IMR-90 (cell line): ENCODE measurements around the gene GPRC5D. TPM values are rescaled to one million over a fixed set of nuclear protein-coding genes. Genes with fewer than 3 reads are reported as not detected.

Source experiments
- ATAC-seq: fragments of 200-7000 bp; cut with Tn5 transposase; 2 replicates; pipeline ENCODE4 v1.9.1; 2020; ENCODE audit warnings: low read depth, mild to moderate bottlenecking, moderate library complexity
- BruUV-seq: library from RNA; stranded (reverse); fragments of 400-500 nt; replicated peaks from 2 replicates; lab custom pipeline; 2021; lab: Mats Ljungman, UMichigan
- CTCF ChIA-PET: fragments of 300-600 bp; formaldehyde crosslinking; extraction: SDS; loops from one replicate; lab custom pipeline; 2021; ENCODE audit warnings: antibody characterized with exemption; lab: Yijun Ruan, JAX
- POLR2A ChIA-PET: fragments of 300-600 bp; sonication (Branson Sonifier 250); formaldehyde crosslinking; loops from one replicate; lab custom pipeline; 2022; ENCODE audit warnings: antibody characterized with exemption; ENCODE audit not compliant: unreplicated experiment; lab: Charles Lee
- DNase-seq: peaks from one replicate; pipeline ENCODE4 v3.0.0; 2013
- H2AFZ ChIP-seq: replicated peaks from 2 replicates; pipeline ENCODE3; 2013; ENCODE audit warnings: low read length, mild to moderate bottlenecking; ENCODE audit not compliant: poor library complexity
- H2AK5ac ChIP-seq: 2 replicates; pipeline ENCODE4 v1.6.1; 2013; ENCODE audit warnings: low read depth, low read length, inconsistent platforms
- H2AK9ac ChIP-seq: replicated peaks from 2 replicates; pipeline ENCODE3; 2013; ENCODE audit warnings: mild to moderate bottlenecking, low read depth, low read length, moderate library complexity; ENCODE audit not compliant: poor library complexity
- H2BK120ac ChIP-seq: 2 replicates; pipeline ENCODE4 v1.6.1; 2013; ENCODE audit warnings: low read depth, low read length, inconsistent platforms
- H2BK15ac ChIP-seq: 3 replicates; pipeline ENCODE4 v1.6.1; 2013; ENCODE audit warnings: low read depth, low read length, inconsistent platforms
- H2BK20ac ChIP-seq: 2 replicates; pipeline ENCODE4 v1.6.1; 2013; ENCODE audit warnings: low read depth, mild to moderate bottlenecking, inconsistent platforms, low read length, moderate library complexity
- H2BK5ac ChIP-seq: 2 replicates; pipeline ENCODE4 v1.6.1; 2013; ENCODE audit warnings: mild to moderate bottlenecking, low read depth, low read length, inconsistent platforms; ENCODE audit not compliant: poor library complexity, severe bottlenecking
- H3K14ac ChIP-seq: replicated peaks from 2 replicates; pipeline ENCODE4 v1.6.1; 2013; ENCODE audit warnings: low read depth, low read length, inconsistent platforms
- H3K18ac ChIP-seq: 2 replicates; pipeline ENCODE4 v1.6.1; 2013; ENCODE audit warnings: low read depth, low read length, control low read depth
- H3K23ac ChIP-seq: 2 replicates; pipeline ENCODE4 v1.6.1; 2013; ENCODE audit warnings: low read depth, low read length, inconsistent platforms
- H3K27ac ChIP-seq: 2 replicates; pipeline ENCODE4 v1.5.1; 2013; ENCODE audit warnings: mild to moderate bottlenecking, control low read depth, low read length; ENCODE audit not compliant: insufficient read depth
- H3K27me3 ChIP-seq: 2 replicates; pipeline ENCODE4 v1.6.1; 2013; ENCODE audit warnings: low read length; ENCODE audit not compliant: control insufficient read depth, insufficient read depth
- H3K36me3 ChIP-seq: 2 replicates; pipeline ENCODE4 v1.6.1; 2013; ENCODE audit warnings: low read length, mixed read lengths; ENCODE audit not compliant: control insufficient read depth, insufficient read depth
- H3K4ac ChIP-seq: 2 replicates; pipeline ENCODE4 v1.6.1; 2013; ENCODE audit warnings: low read depth, low read length, inconsistent platforms
- H3K4me1 ChIP-seq: 2 replicates; pipeline ENCODE4 v1.6.1; 2013; ENCODE audit warnings: low read length, mixed read lengths; ENCODE audit not compliant: control insufficient read depth, insufficient read depth
- H3K4me2 ChIP-seq: 2 replicates; pipeline ENCODE4 v1.6.1; 2013; ENCODE audit warnings: low read depth, mild to moderate bottlenecking, control low read depth, low read length, moderate library complexity
- H3K4me3 ChIP-seq: 2 replicates; pipeline ENCODE4 v1.5.1; 2013; ENCODE audit warnings: low read depth, mild to moderate bottlenecking, control low read depth, low read length, moderate library complexity; ENCODE audit not compliant: insufficient read depth
- H3K56ac ChIP-seq: 2 replicates; pipeline ENCODE4 v1.6.1; 2013; ENCODE audit warnings: low read length, inconsistent platforms; ENCODE audit not compliant: insufficient read depth; ENCODE audit errors: extremely low read depth
- H3K79me1 ChIP-seq, 2 experiments: 2 replicates each; pipeline ENCODE4 v1.6.1; 2013; ENCODE audit warnings: low read length in 2 of 2, inconsistent platforms in 1 of 2, low read depth in 1 of 2
- H3K9ac ChIP-seq: 2 replicates; pipeline ENCODE4 v1.6.1; 2013; ENCODE audit warnings: low read depth, low read length, control low read depth
- H3K9me1 ChIP-seq: 2 replicates; pipeline ENCODE4 v1.6.1; 2013; ENCODE audit warnings: low read length, inconsistent platforms; ENCODE audit not compliant: insufficient read depth
- H3K9me3 ChIP-seq: 2 replicates; pipeline ENCODE4 v1.6.1; 2013; ENCODE audit warnings: low read length; ENCODE audit not compliant: control insufficient read depth, insufficient read depth
- H4K20me1 ChIP-seq: 2 replicates; pipeline ENCODE4 v1.6.1; 2013; ENCODE audit warnings: low read length, inconsistent platforms; ENCODE audit not compliant: insufficient read depth
- H4K5ac ChIP-seq: 2 replicates; pipeline ENCODE4 v1.6.1; 2013; ENCODE audit warnings: mild to moderate bottlenecking, low read depth, low read length, control low read depth
- H4K8ac ChIP-seq, 2 experiments: 2 replicates each; pipeline ENCODE4 v1.6.1; 2013; ENCODE audit warnings: low read depth in 2 of 2, low read length in 2 of 2, control low read depth in 1 of 2, inconsistent platforms in 1 of 2
- H4K91ac ChIP-seq: 2 replicates; pipeline ENCODE4 v1.6.1; 2013; ENCODE audit warnings: low read depth, low read length, inconsistent platforms; ENCODE audit not compliant: insufficient read depth
- BHLHE40 ChIP-seq: fragments of 150-350 bp; IDR thresholded peaks from 2 replicates; pipeline ENCODE4 v1.6.1; 2016; ENCODE audit warnings: mild to moderate bottlenecking, low read depth, low read length
- CEBPB ChIP-seq: IDR thresholded peaks from 2 replicates; pipeline ENCODE4 v1.6.1; 2012; ENCODE audit warnings: low read depth, low read length, improper control_type of control experiment
- CHD1 ChIP-seq: IDR thresholded peaks from 2 replicates; pipeline ENCODE4 v1.6.1; 2012; ENCODE audit warnings: low read depth, low read length, improper control_type of control experiment
- ELK1 ChIP-seq: fragments of 150-350 bp; IDR thresholded peaks from 2 replicates; pipeline ENCODE4 v1.6.1; 2016; ENCODE audit warnings: low read depth, mild to moderate bottlenecking, low read length, moderate library complexity, borderline replicate concordance
- RAD21 ChIP-seq: IDR thresholded peaks from 2 replicates; pipeline ENCODE4 v1.6.1; 2012; ENCODE audit warnings: low read length, improper control_type of control experiment
- RFX5 ChIP-seq: IDR thresholded peaks from 2 replicates; pipeline ENCODE4 v1.8.0; 2012; ENCODE audit warnings: low read depth, mild to moderate bottlenecking, low read length, moderate library complexity
- WGBS, 2 experiments: methylation state at CpG; one replicate each; pipeline versions ENCODE4 v1.1.5 to v1.1.7; 2013; ENCODE audit warnings: missing lambda C conversion rate in 2 of 2; ENCODE audit not compliant: insufficient read length in 1 of 2; ENCODE audit errors: extremely low coverage in 2 of 2; 5-methylcytosine and 5-hydroxymethylcytosine counted together
- dilution Hi-C: fragments of 300-500 bp; cut with HindIII; formaldehyde crosslinking; loops from one replicate; pipeline ENCODE4 v1.14.3; 2018; ENCODE audit warnings: low sequenced_read_pairs; ENCODE audit not compliant: unreplicated experiment
- in situ Hi-C: fragments of 300-500 bp; cut with MboI; formaldehyde crosslinking; loops from 3 replicates; pipeline ENCODE4 v1.14.3; 2019; ENCODE audit warnings: low sequenced_read_pairs, inconsistent platforms, mixed read lengths
- intact Hi-C: fragments of 100-400 bp; cut with micrococcal nuclease; formaldehyde crosslinking; loops from 2 replicates; pipeline ENCODE4 v1.10.0; 2022
- polyA plus RNA-seq, 3 experiments: library from polyadenylated mRNA; depleted of rRNA; stranded (reverse); fragments of >200 nt; gene quantifications; 2 replicates each; pipeline ENCODE4 v1.2.3, GENCODE V29; 2012; ENCODE audit warnings: low replicate concordance in 1 of 3
- total RNA-seq: library from RNA; depleted of rRNA; stranded (reverse); fragments of >200 nt; gene quantifications from 2 replicates; pipeline ENCODE4 v1.2.3, GENCODE V29; 2012

GPRC5D gene
- total and polyA plus RNA-seq, 2 of the 4 experiments (the other 2 are of a cell fraction): not detected

GRCh38 chr12:12922978-12923377 is 29.0 kb downstream of the GPRC5D start:
- Histone ChIP-seq H3K9me1 (peaks cover 12% of the 10 kb centered on the region; the same call in 1 of the 2 replicates), H2AFZ (no peak overlapping the region), H4K91ac (no peak overlapping the region), H3K36me3 (peaks cover 11% of the 10 kb centered on the region), H2AK5ac (no peak overlapping the region), H4K5ac (no peak overlapping the region), H3K9ac (no peak overlapping the region), H3K27ac (no peak overlapping the region), H3K56ac (no peak overlapping the region), H3K14ac (no peak overlapping the region), H3K4me2 (no peak overlapping the region), H3K4ac (no peak overlapping the region), H3K4me1 (no peaks in the 10 kb centered on the region), H4K8ac (no peak overlapping the region), H2AK9ac (no peak overlapping the region), H3K27me3 (no peaks in the 10 kb centered on the region), H3K4me3 (no peak overlapping the region), H2BK120ac (no peak overlapping the region), H3K79me1 (peaks cover 9 to 13% of the 10 kb centered on the region in 2 experiments), H3K18ac (no peak overlapping the region), H2BK20ac (no peak overlapping the region), H3K23ac (no peak overlapping the region), H2BK5ac (no peak overlapping the region), H3K9me3 (no peaks in the 10 kb centered on the region), H2BK15ac (no peak overlapping the region), H4K20me1 (no peaks in the 10 kb centered on the region)
- ATAC-seq (no peak), DNase-seq (no peak)
- WGBS, 2 experiments: 100% methylated on average over 3 of the region's 7 CpGs; no CpG with 5 or more reads in 1 of the 2 experiments
- POLR2A ChIA-PET: no interaction called here
- intact Hi-C loops (no loop called here), dilution Hi-C loops (no loop called here), in situ Hi-C loops (loop anchor here (25.0 kb wide), 1 partner anchor 614 kb away; no protein-coding TSS in a partner anchor)
- BruUV-seq: no TSS peak
- CTCF ChIA-PET: no interaction called here
- TF ChIP-seq CEBPB: no peak
- no peak for TF ChIP-seq ELK1
- TF ChIP-seq BHLHE40: no peak
- no peak for TF ChIP-seq RAD21
- TF ChIP-seq CHD1: no peak
- no peak for TF ChIP-seq RFX5
